Ectodermal cell (in vitro differentiated cells): ENCODE measurements around the gene IPO7.

Source experiments
- H3K27ac ChIP-seq: 2 replicates; pipeline ENCODE4 v1.7.0; 2013; ENCODE audit warnings: mild to moderate bottlenecking, low read depth, low read length; ENCODE audit not compliant: insufficient read depth, poor library complexity, severe bottlenecking
- H3K27me3 ChIP-seq: 2 replicates; pipeline ENCODE4 v1.7.0; 2013; ENCODE audit warnings: mild to moderate bottlenecking, low read length; ENCODE audit not compliant: insufficient read depth, control insufficient read depth, poor library complexity, severe bottlenecking
- H3K36me3 ChIP-seq: one replicate; pipeline ENCODE4 v1.7.0; 2013; ENCODE audit warnings: low read length; ENCODE audit not compliant: control insufficient read depth, insufficient read depth
- H3K4me1 ChIP-seq: one replicate; pipeline ENCODE4 v1.7.0; 2013; ENCODE audit warnings: low read length; ENCODE audit not compliant: control insufficient read depth, insufficient read depth
- H3K4me3 ChIP-seq: 2 replicates; pipeline ENCODE4 v1.7.0; 2013; ENCODE audit warnings: low read depth, low read length, control low read depth; ENCODE audit not compliant: insufficient read depth
- H3K9me3 ChIP-seq: 2 replicates; pipeline ENCODE4 v1.7.0; 2013; ENCODE audit warnings: mild to moderate bottlenecking, low read length, moderate library complexity; ENCODE audit not compliant: control insufficient read depth
- WGBS, 2 experiments: methylation state at CpG; one replicate each; pipeline ENCODE4 v1.1.7; 2013; ENCODE audit warnings: missing lambda C conversion rate in 2 of 2; 5-methylcytosine and 5-hydroxymethylcytosine counted together

IPO7 gene

GRCh38 chr11:9490376-9490775 lies 105.9 kb downstream of the IPO7 start:
- no peaks in the 10 kb centered on the region for H3K9me3 ChIP-seq
- H3K27me3 ChIP-seq: no peaks in the 10 kb centered on the region
- no peaks in the 10 kb centered on the region for H3K4me1 ChIP-seq
- peaks cover 21% of the 10 kb centered on the region for H3K36me3 ChIP-seq
- H3K4me3 ChIP-seq: no peak overlapping the region
- WGBS, 2 experiments: 86 to 87% methylated on average over 3 of the region's 3 CpGs
- H3K27ac ChIP-seq: no peak overlapping the region

GRCh38 chr11:9493492-9493891 lies 109.0 kb downstream of the IPO7 start:
- H3K27ac ChIP-seq: no peak overlapping the region
- 80% methylated on average over 1 of the region's 1 CpG; no CpG with 5 or more reads in 1 of the 2 experiments for WGBS, 2 experiments
- H3K36me3 ChIP-seq: peaks cover 32% of the 10 kb centered on the region
- no peaks in the 10 kb centered on the region for H3K27me3 ChIP-seq
- H3K4me1 ChIP-seq: no peaks in the 10 kb centered on the region
- H3K9me3 ChIP-seq: no peaks in the 10 kb centered on the region
- H3K4me3 ChIP-seq: no peak overlapping the region

- no peaks in the 10 kb centered on the region for H3K4me1 ChIP-seq
- WGBS, 2 experiments: 87 to 100% methylated on average over 2 of the region's 3 CpGs
Measured at GRCh38 chr11:9494316-9494715, 109.9 kb downstream of the IPO7 start.

GRCh38 chr11:9495803-9496514 lies 111.5 kb downstream of the IPO7 start:
- Histone ChIP-seq H3K9me3 (no peaks in the 10 kb centered on the region), H3K4me1 (no peaks in the 10 kb centered on the region), H3K4me3 (no peak overlapping the region), H3K36me3 (peaks cover 28% of the 10 kb centered on the region), H3K27me3 (no peaks in the 10 kb centered on the region), H3K27ac (no peak overlapping the region)
- 97% methylated on average over 3 to 6 of the region's 6 CpGs for WGBS, 2 experiments

More at GRCh38 chr11:9494316-9494715, 109.9 kb downstream of the IPO7 start:
- H3K4me3 ChIP-seq: no peak overlapping the region
- H3K27me3 ChIP-seq: no peaks in the 10 kb centered on the region
- no peaks in the 10 kb centered on the region for H3K9me3 ChIP-seq
- H3K36me3 ChIP-seq: peaks cover 29% of the 10 kb centered on the region
- H3K27ac ChIP-seq: no peak overlapping the region
